Measurements from ENCODE around the gene TULP3. TPM values are rescaled to one million over a fixed set of nuclear protein-coding genes. Genes with fewer than 3 reads are reported as not detected.

TULP3 gene
- total RNA-seq, 2 donors from 2014 or later, result 6.9 to 7.8 TPM

DNA sequence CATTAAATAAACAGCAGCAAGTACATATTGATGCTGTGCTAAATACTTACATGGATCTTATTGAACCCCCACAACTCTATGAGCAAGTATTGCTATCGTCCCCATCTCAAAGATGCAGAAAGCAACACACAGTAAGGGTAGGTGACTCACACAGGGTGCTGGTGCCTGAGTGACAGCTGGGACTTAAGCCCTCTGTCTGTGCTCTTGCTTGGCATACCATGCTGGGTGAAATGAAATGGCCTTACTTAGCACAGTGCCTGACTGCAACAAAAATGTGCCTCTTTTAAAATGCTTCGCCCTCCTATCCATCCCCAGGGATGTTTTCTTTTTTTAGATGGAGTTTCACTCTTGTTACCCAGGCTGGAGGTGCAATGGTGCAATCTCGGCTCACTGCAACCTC, 34.6 kb upstream of the TULP3 start:
- no peaks in the 10 kb centered on the region for H3K27me3 ChIP-seq
- no peak overlapping the region for H3K4me3 ChIP-seq
- ATAC-seq, result no peak
- WGBS, 2 donors, result 88 to 98% methylated on average over 3 of the region's 3 CpGs
- H3K36me3 ChIP-seq (replicated peaks in 1 of 2; ENCODE audit: insufficient read depth in 1 of 2, low read depth in 2 of 2), result no peaks in the 10 kb centered on the region
- TF ChIP-seq, protein P1, sequence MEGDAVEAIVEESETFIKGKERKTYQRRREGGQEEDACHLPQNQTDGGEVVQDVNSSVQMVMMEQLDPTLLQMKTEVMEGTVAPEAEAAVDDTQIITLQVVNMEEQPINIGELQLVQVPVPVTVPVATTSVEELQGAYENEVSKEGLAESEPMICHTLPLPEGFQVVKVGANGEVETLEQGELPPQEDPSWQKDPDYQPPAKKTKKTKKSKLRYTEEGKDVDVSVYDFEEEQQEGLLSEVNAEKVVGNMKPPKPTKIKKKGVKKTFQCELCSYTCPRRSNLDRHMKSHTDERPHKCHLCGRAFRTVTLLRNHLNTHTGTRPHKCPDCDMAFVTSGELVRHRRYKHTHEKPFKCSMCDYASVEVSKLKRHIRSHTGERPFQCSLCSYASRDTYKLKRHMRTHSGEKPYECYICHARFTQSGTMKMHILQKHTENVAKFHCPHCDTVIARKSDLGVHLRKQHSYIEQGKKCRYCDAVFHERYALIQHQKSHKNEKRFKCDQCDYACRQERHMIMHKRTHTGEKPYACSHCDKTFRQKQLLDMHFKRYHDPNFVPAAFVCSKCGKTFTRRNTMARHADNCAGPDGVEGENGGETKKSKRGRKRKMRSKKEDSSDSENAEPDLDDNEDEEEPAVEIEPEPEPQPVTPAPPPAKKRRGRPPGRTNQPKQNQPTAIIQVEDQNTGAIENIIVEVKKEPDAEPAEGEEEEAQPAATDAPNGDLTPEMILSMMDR (IDR thresholded peaks at IDR 0.05), result no peak
- no peak for TF ChIP-seq POLR2A (IDR thresholded peaks at IDR 0.05)
- peaks cover 10% of the 10 kb centered on the region for H3K4me1 ChIP-seq
- intact Hi-C loops (cut with DNase I), result no loop called here
- peak in 1 of 4 donors; percentile 34 for DNase-seq
- no peak overlapping the region for H3K27ac ChIP-seq
- no peaks in the 10 kb centered on the region for H3K9me3 ChIP-seq

GRCh38 chr12:2857021-2857431, 33.7 kb upstream of the TULP3 start, which contains the start of gene TEX52:
TEX52 (minus strand) TSS chr12:2857039; CDS start chr12:2857026, 13 bp downstream.
- H3K9me3 ChIP-seq, result no peaks in the 10 kb centered on the region
- TF ChIP-seq, protein P1 (IDR thresholded peaks at IDR 0.05), result no peak
- no peak for TF ChIP-seq POLR2A (IDR thresholded peaks at IDR 0.05)
- H3K27ac ChIP-seq, result no peak within 1 kb of the TSS
- no peak within 1 kb of the TSS for H3K4me3 ChIP-seq
- intact Hi-C loops (cut with DNase I), result no loop called here
- 38 to 61% methylated on average over 3 of the region's 3 CpGs for WGBS, 2 donors
- no peak for ATAC-seq
- no peaks in the 10 kb centered on the region for H3K27me3 ChIP-seq
- H3K36me3 ChIP-seq (replicated peaks in 1 of 2; ENCODE audit: insufficient read depth in 1 of 2, low read depth in 2 of 2), result no peaks in the 10 kb centered on the region
- H3K4me1 ChIP-seq, result peaks cover 10% of the 10 kb centered on the region
- no peak for DNase-seq

DNA sequence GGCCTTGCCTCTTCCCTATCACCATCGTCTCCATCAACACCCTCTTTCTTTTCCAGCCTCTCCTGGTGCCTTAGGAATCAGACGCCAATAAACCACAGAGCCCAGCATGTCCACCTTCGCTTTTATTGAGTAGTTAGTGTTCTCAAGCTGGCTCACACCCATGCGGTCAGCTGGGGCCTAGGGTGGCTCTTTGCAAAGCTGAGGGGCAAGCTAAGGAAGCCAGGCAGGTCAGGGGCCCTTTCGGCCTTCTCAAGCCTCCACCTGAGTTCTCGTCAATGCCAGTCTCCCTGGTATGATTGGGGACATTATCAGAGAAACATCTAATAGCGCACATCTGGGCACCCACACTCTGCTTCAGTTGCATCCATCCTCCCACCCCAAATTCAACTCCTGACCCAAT, 33.1 kb upstream of the TULP3 start:
- intact Hi-C loops (cut with DNase I), result no loop called here
- DNase-seq, result no peak
- peaks cover 10% of the 10 kb centered on the region for H3K4me1 ChIP-seq
- no peak for TF ChIP-seq POLR2A (IDR thresholded peaks at IDR 0.05)
- TF ChIP-seq, protein P1 (IDR thresholded peaks at IDR 0.05), result no peak
- no peak overlapping the region for H3K4me3 ChIP-seq
- no peaks in the 10 kb centered on the region for H3K27me3 ChIP-seq
- H3K27ac ChIP-seq, result no peak overlapping the region
- H3K9me3 ChIP-seq, result no peaks in the 10 kb centered on the region
- WGBS, 2 donors, result 88 to 93% methylated on average over 7 of the region's 7 CpGs
- H3K36me3 ChIP-seq (replicated peaks in 1 of 2; ENCODE audit: insufficient read depth in 1 of 2, low read depth in 2 of 2), result no peaks in the 10 kb centered on the region
- no peak for ATAC-seq

DNA sequence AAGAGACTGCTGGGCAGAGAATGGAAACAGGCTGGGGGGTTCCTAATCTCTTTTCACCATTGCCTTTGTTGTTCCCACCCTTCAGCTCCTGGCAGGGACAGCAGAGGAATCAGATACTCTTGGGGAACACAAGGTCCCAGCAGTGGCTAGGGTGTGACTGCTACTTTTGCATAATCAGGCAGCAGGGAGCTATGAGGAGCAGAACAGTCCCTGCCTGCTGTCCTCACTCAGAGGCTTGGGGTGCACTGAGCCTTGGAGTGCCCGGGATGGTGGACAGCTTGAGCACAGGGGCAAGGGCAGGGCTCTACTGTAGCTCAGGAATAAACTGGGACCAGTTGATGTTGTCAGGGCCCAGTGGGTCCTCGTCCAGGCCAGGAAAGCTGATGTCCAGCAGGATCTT, 32.4 kb upstream of the TULP3 start:
- no peaks in the 10 kb centered on the region for H3K27me3 ChIP-seq
- no peak overlapping the region for H3K4me3 ChIP-seq
- TF ChIP-seq, protein P1 (IDR thresholded peaks at IDR 0.05), result no peak
- TF ChIP-seq POLR2A (IDR thresholded peaks at IDR 0.05), result no peak
- H3K27ac ChIP-seq, result no peak overlapping the region
- DNase-seq (no peak), ATAC-seq (no peak)
- H3K36me3 ChIP-seq (replicated peaks in 1 of 2; ENCODE audit: insufficient read depth in 1 of 2, low read depth in 2 of 2), result no peaks in the 10 kb centered on the region
- WGBS, 2 donors, result 77 to 96% methylated on average over 2 of the region's 2 CpGs
- peaks cover 10% of the 10 kb centered on the region for H3K4me1 ChIP-seq
- no peaks in the 10 kb centered on the region for H3K9me3 ChIP-seq
- intact Hi-C loops (cut with DNase I), result no loop called here

GRCh38 chr12:2858944-2859421, 31.7 kb upstream of the TULP3 start:
- Histone ChIP-seq H3K9me3 (no peaks in the 10 kb centered on the region), H3K27me3 (no peaks in the 10 kb centered on the region), H3K4me1 (peaks cover 10% of the 10 kb centered on the region), H3K27ac (no peak overlapping the region), H3K4me3 (no peak overlapping the region), H3K36me3 (replicated peaks in 1 of 2; ENCODE audit: insufficient read depth in 1 of 2, low read depth in 2 of 2) (no peaks in the 10 kb centered on the region)
- ATAC-seq (no peak), DNase-seq (no peak)
- TF ChIP-seq, protein P1 (IDR thresholded peaks at IDR 0.05), result no peak
- TF ChIP-seq POLR2A (IDR thresholded peaks at IDR 0.05), result no peak
- intact Hi-C loops (cut with DNase I), result no loop called here
- 80 to 98% methylated on average over 9 to 12 of the region's 12 CpGs for WGBS, 2 donors
